H9 (cell line): Measurements from ENCODE around the gene ACP1. TPM values are rescaled to one million over a fixed set of nuclear protein-coding genes. Genes with fewer than 3 reads are reported as not detected.

Source experiments
- DNase-seq: peaks from one replicate; pipeline ENCODE4 v3.0.0-alpha.2; 2017
- H2AFZ ChIP-seq: one replicate; pipeline ENCODE4 v1.6.1; 2013; ENCODE audit warnings: mild to moderate bottlenecking, low read length, control low read depth, moderate library complexity
- H2AK5ac ChIP-seq: 2 replicates; pipeline ENCODE4 v1.6.1; 2013; ENCODE audit warnings: low read length, control low read depth, mixed read lengths; ENCODE audit not compliant: insufficient read length
- H2BK120ac ChIP-seq: one replicate; pipeline ENCODE4 v1.6.1; 2013; ENCODE audit warnings: low read depth, mild to moderate bottlenecking, low read length, control low read depth, inconsistent platforms; ENCODE audit not compliant: poor library complexity, severe bottlenecking
- H2BK12ac ChIP-seq: 2 replicates; pipeline ENCODE4 v1.6.1; 2013; ENCODE audit warnings: low read length, control low read depth, mixed read lengths, low read depth; ENCODE audit not compliant: insufficient read length
- H2BK15ac ChIP-seq: 2 replicates; pipeline ENCODE4 v1.6.1; 2013; ENCODE audit warnings: low read depth, low read length, control low read depth
- H2BK20ac ChIP-seq: one replicate; pipeline ENCODE4 v1.6.1; 2013; ENCODE audit warnings: low read depth, mild to moderate bottlenecking, low read length, control low read depth, inconsistent platforms; ENCODE audit not compliant: poor library complexity, severe bottlenecking
- H2BK5ac ChIP-seq: 2 replicates; pipeline ENCODE4 v1.6.1; 2013; ENCODE audit warnings: low read length, control low read depth, mixed read lengths; ENCODE audit not compliant: insufficient read length
- H3K14ac ChIP-seq: 2 replicates; pipeline ENCODE4 v1.6.1; 2013; ENCODE audit warnings: low read length, control low read depth; ENCODE audit not compliant: insufficient read depth
- H3K18ac ChIP-seq: 2 replicates; pipeline ENCODE4 v1.6.1; 2013; ENCODE audit warnings: low read depth, mild to moderate bottlenecking, mixed read lengths, low read length, control low read depth; ENCODE audit not compliant: insufficient read length
- H3K23ac ChIP-seq: 2 replicates; pipeline ENCODE4 v1.6.1; 2013; ENCODE audit warnings: low read length, control low read depth, mixed read lengths, low read depth; ENCODE audit not compliant: insufficient read length
- H3K23me2 ChIP-seq: 2 replicates; pipeline ENCODE4 v1.6.1; 2013; ENCODE audit warnings: low read depth, mild to moderate bottlenecking, mixed read lengths, low read length, control low read depth; ENCODE audit not compliant: insufficient read length, poor library complexity, severe bottlenecking
- H3K27ac ChIP-seq: 2 replicates; pipeline ENCODE4 v1.5.1; 2013; ENCODE audit warnings: low read length, control low read depth, mixed read lengths, low read depth; ENCODE audit not compliant: insufficient read length
- H3K27me3 ChIP-seq: 2 replicates; pipeline ENCODE4 v1.6.1; 2013; ENCODE audit warnings: low read length, control low read depth, inconsistent platforms; ENCODE audit not compliant: insufficient read depth
- H3K4ac ChIP-seq: 2 replicates; pipeline ENCODE4 v1.6.1; 2013; ENCODE audit warnings: low read depth, mild to moderate bottlenecking, control low read depth, inconsistent platforms, low read length, moderate library complexity
- H3K4me1 ChIP-seq: 2 replicates; pipeline ENCODE4 v1.6.1; 2013; ENCODE audit warnings: low read length, control low read depth, inconsistent platforms; ENCODE audit not compliant: insufficient read depth
- H3K4me2 ChIP-seq: 2 replicates; pipeline ENCODE4 v1.6.1; 2013; ENCODE audit warnings: low read length, control low read depth, mixed read lengths; ENCODE audit not compliant: insufficient read length, insufficient read depth
- H3K56ac ChIP-seq: 2 replicates; pipeline ENCODE4 v1.6.1; 2013; ENCODE audit warnings: low read depth, mild to moderate bottlenecking, mixed read lengths, low read length, control low read depth; ENCODE audit not compliant: insufficient read length
- H3K79me1 ChIP-seq: 2 replicates; pipeline ENCODE4 v1.6.1; 2013; ENCODE audit warnings: low read depth, mild to moderate bottlenecking, moderate library complexity, low read length, control low read depth, inconsistent platforms; ENCODE audit not compliant: insufficient read depth, poor library complexity, severe bottlenecking
- H3K79me2 ChIP-seq: 2 replicates; pipeline ENCODE4 v1.6.1; 2013; ENCODE audit warnings: low read length, control low read depth, inconsistent platforms; ENCODE audit not compliant: insufficient read depth
- H3K9ac ChIP-seq: 2 replicates; pipeline ENCODE4 v1.6.1; 2013; ENCODE audit warnings: low read length, control low read depth, mixed read lengths; ENCODE audit not compliant: insufficient read length; ENCODE audit errors: extremely low read depth
- H3K9me3 ChIP-seq: one replicate; pipeline ENCODE4 v1.6.1; 2013; ENCODE audit warnings: low read depth, low read length, inconsistent platforms; ENCODE audit not compliant: control insufficient read depth
- H3T11ph ChIP-seq: one replicate; pipeline ENCODE4 v1.6.1; 2013; ENCODE audit warnings: mild to moderate bottlenecking, low read length, control low read depth, inconsistent platforms
- H4K20me1 ChIP-seq: one replicate; pipeline ENCODE4 v1.6.1; 2013; ENCODE audit not compliant: control insufficient read depth, insufficient read length, insufficient read depth
- H4K5ac ChIP-seq: 2 replicates; pipeline ENCODE4 v1.6.1; 2013; ENCODE audit warnings: low read depth, mild to moderate bottlenecking, mixed read lengths, low read length, control low read depth; ENCODE audit not compliant: insufficient read length
- H4K8ac ChIP-seq: replicated peaks from 2 replicates; pipeline ENCODE4 v1.6.1; 2013; ENCODE audit warnings: low read length, control low read depth, mixed read lengths, low read depth; ENCODE audit not compliant: insufficient read length
- H4K91ac ChIP-seq: 2 replicates; pipeline ENCODE4 v1.6.1; 2013; ENCODE audit warnings: low read depth, mild to moderate bottlenecking, moderate library complexity, mixed read lengths, low read length, control low read depth; ENCODE audit not compliant: insufficient read length
- H3K27ac Mint-ChIP-seq, 3 experiments: 2 replicates in 2 of 3; 3 replicates in 1 of 3; pipeline ENCODE4 v1.8.0; 2020 to 2021; ENCODE audit warnings: mixed read lengths in 3 of 3, mild to moderate bottlenecking in 1 of 3, moderate library complexity in 1 of 3
- H3K27me3 Mint-ChIP-seq: 2 replicates; pipeline ENCODE4 v1.8.0; 2021; ENCODE audit warnings: low read depth, mild to moderate bottlenecking, moderate library complexity, mixed read lengths
- H3K36me3 Mint-ChIP-seq, 3 experiments: 2 replicates in 2 of 3; 3 replicates in 1 of 3; pipeline ENCODE4 v1.8.0; 2020 to 2021; ENCODE audit warnings: low read depth in 3 of 3, mixed read lengths in 3 of 3; ENCODE audit not compliant: insufficient read depth in 1 of 3
- H3K4me1 Mint-ChIP-seq, 2 experiments: 2 replicates each; pipeline ENCODE4 v1.8.0; 2020; ENCODE audit warnings: mixed read lengths in 2 of 2
- H3K4me3 Mint-ChIP-seq, 2 experiments: 2 replicates in 1 of 2; 3 replicates in 1 of 2; pipeline ENCODE4 v1.8.0; 2020 to 2021; ENCODE audit warnings: mild to moderate bottlenecking in 2 of 2, mixed read lengths in 2 of 2, moderate library complexity in 1 of 2
- H3K9me3 Mint-ChIP-seq, 2 experiments: 2 replicates in 1 of 2; 3 replicates in 1 of 2; pipeline ENCODE4 v1.8.0; 2020; ENCODE audit warnings: mild to moderate bottlenecking in 2 of 2, mixed read lengths in 2 of 2, moderate library complexity in 1 of 2
- CTCF ChIP-seq: fragments of 200-600 bp; sonication (generic); conservative IDR thresholded peaks from 3 replicates; pipeline ENCODE4 v1.8.0; 2021; ENCODE audit warnings: antibody characterized with exemption, mild to moderate bottlenecking
- WGBS: extraction: QIAGEN DNeasy Blood & Tissue Kit; methylation state at CpG from one replicate; pipeline ENCODE4 v1.1.7; 2013; ENCODE audit warnings: missing lambda C conversion rate, low lambda C conversion rate, mixed read lengths; ENCODE audit not compliant: insufficient read length; ENCODE audit errors: extremely low coverage; 5-methylcytosine and 5-hydroxymethylcytosine counted together
- total RNA-seq: library from RNA; stranded (reverse); gene quantifications from 2 replicates; pipeline ENCODE4 v1.2.1, GENCODE V29; 2021

Gene ACP1
- total RNA-seq, 1 experiment from 2014 or later = 143 TPM

GRCh38 chr2:253202-253638 is 11.5 kb upstream of the ACP1 start:
- Histone ChIP-seq H2BK15ac (no peak overlapping the region), H4K8ac (no peak overlapping the region), H4K5ac (no peak overlapping the region), H3K27me3 (no peaks in the 10 kb centered on the region), H3K18ac (no peak overlapping the region), H2BK120ac (no peak overlapping the region), H3K79me2 (no peaks in the 10 kb centered on the region), H4K91ac (no peak overlapping the region), H2AK5ac (no peak overlapping the region), H3K27ac (no peak overlapping the region), H3K4me2 (no peak overlapping the region), H3K56ac (no peak overlapping the region), H3K23me2 (no peaks in the 10 kb centered on the region), H4K20me1 (no peaks in the 10 kb centered on the region), H2BK20ac (no peak overlapping the region), H3K14ac (no peak overlapping the region), H3K23ac (no peak overlapping the region), H2BK12ac (no peak overlapping the region), H3K4ac (no peak overlapping the region), H2BK5ac (no peak overlapping the region), H3K79me1 (no peaks in the 10 kb centered on the region), H3K9me3 (no peaks in the 10 kb centered on the region), H3K4me1 (no peaks in the 10 kb centered on the region), H2AFZ (no peak overlapping the region), H3T11ph (no peak overlapping the region), H3K9ac (no peak overlapping the region)
- Mint-ChIP-seq H3K9me3 (peaks cover 11 to 17% of the 10 kb centered on the region in 2 experiments), H3K27me3 (no peaks in the 10 kb centered on the region; the same call in 1 of the 2 replicates), H3K27ac (no peak overlapping the region), H3K36me3 (peaks cover 5 to 24% (median 13%) of the 10 kb centered on the region in 3 experiments), H3K4me1 (peaks cover 6 to 9% of the 10 kb centered on the region in 2 experiments; a peak in 3 of 4 replicates), H3K4me3 (no peak overlapping the region)
- no CpG with 5 or more reads among the region's 8 CpGs for WGBS
- TF ChIP-seq CTCF = no peak
- DNase-seq = no peak
